ENCODE data around the gene CACNA1I. TPM values are rescaled to one million over a fixed set of nuclear protein-coding genes. Genes with fewer than 3 reads are reported as not detected.

The CACNA1I gene
- total RNA-seq, 2 experiments from 2014 or later = 29.2 to 30.1 TPM

DNA sequence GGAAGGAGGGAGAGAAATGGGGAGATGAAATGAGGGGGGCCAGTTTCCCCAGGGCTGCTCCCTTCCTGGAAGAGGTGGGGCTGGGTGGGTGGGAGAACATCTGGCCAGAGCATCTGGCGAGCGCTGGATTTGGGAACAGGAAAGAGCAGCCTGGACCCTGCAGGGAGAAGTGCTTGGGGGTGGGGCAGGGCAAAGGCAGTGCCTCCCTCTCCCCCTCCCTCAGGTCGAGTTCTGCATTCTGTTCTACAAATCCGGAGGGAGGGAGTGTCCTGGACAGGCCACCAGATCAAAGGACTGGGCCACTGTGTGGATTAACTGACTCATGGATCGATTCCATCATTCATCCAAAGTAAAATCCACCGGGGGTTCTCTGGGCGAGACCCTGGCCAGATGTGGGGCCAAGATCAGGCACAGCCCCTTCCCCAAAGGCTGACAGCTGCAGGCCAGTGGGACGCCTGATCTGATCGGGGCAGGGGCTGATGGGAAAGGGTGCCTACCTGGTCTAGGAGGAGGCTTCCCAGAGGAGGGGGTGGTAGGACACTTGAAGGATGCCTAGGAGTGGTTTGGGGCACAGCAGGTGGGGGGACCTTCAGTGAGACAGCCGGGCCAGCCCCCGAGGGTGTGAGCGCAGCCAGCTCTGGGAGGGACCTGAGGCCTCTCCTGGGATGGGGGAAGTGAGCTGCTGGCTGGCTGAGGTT, 57.5 kb downstream of the CACNA1I start:
- Histone ChIP-seq H3K27ac (ENCODE audit: low read depth in 1 of 2, low read length in 2 of 2) (no peak overlapping the region), H3K36me3 (ENCODE audit: insufficient read depth, low read length) (no peaks in the 10 kb centered on the region), H3K9me3 (ENCODE audit: control insufficient read depth in 1 of 2, insufficient read depth in 1 of 2, low read length in 2 of 2) (no peaks in the 10 kb centered on the region), H3K4me3 (ENCODE audit: low read length) (no peak overlapping the region), H3K4me1 (ENCODE audit: insufficient read depth, low read length) (peaks cover 10% of the 10 kb centered on the region), H3K27me3 (ENCODE audit: control insufficient read depth in 1 of 2, insufficient read depth in 2 of 2, low read length in 2 of 2) (no peaks in the 10 kb centered on the region)
- Mint-ChIP-seq H3K27me3 (peaks cover 3% of the 10 kb centered on the region), H3K36me3 (ENCODE audit: low read depth) (no peaks in the 10 kb centered on the region), H3K4me1 (ENCODE audit: low read depth) (no peaks in the 10 kb centered on the region), H3K27ac (no peak overlapping the region), H3K4me3 (no peak overlapping the region), H3K9me3 (no peaks in the 10 kb centered on the region)
- intact Hi-C loops (cut with DNase I, micrococcal nuclease) = no loop called here
- POLR2A ChIA-PET = no interaction called here
- ATAC-seq (ENCODE audit: poor library complexity) (no peak), DNase-seq (no peak)
- CTCF ChIA-PET = no interaction called here
- TF ChIP-seq, protein P1, sequence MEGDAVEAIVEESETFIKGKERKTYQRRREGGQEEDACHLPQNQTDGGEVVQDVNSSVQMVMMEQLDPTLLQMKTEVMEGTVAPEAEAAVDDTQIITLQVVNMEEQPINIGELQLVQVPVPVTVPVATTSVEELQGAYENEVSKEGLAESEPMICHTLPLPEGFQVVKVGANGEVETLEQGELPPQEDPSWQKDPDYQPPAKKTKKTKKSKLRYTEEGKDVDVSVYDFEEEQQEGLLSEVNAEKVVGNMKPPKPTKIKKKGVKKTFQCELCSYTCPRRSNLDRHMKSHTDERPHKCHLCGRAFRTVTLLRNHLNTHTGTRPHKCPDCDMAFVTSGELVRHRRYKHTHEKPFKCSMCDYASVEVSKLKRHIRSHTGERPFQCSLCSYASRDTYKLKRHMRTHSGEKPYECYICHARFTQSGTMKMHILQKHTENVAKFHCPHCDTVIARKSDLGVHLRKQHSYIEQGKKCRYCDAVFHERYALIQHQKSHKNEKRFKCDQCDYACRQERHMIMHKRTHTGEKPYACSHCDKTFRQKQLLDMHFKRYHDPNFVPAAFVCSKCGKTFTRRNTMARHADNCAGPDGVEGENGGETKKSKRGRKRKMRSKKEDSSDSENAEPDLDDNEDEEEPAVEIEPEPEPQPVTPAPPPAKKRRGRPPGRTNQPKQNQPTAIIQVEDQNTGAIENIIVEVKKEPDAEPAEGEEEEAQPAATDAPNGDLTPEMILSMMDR (IDR thresholded peaks at IDR 0.05) = no peak

DNA sequence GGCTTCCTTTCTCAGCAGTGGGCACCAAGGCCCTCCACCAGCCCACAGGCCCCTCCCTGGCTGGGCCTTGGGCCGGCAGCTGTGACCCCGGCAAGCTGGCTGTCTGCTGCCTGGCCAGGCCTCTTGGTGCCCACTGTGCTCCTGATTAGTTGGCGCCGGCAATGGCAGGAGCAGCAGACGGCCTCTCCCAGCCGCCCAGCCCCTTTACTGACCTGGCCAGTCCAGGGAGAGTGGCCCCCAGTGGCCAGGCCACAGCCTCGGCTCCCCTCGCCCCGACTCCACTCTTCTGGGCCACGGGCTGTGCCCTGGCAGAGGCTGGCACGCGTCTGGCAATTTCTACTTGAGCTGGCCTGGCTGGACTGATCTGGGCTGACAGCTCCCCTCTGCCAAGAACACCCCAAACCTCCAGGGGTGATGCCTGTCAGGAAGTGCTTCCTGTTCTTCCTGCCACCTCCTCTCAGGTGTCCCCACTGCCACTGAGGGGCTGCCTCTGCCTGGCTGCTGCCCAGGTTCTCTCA, 58.1 kb downstream of the CACNA1I start:
- DNase-seq = no peak
- no peak for ATAC-seq (ENCODE audit: poor library complexity)
- no peaks in the 10 kb centered on the region for H3K9me3 ChIP-seq (ENCODE audit: control insufficient read depth in 1 of 2, insufficient read depth in 1 of 2, low read length in 2 of 2)
- H3K9me3 Mint-ChIP-seq = no peaks in the 10 kb centered on the region
- H3K4me1 ChIP-seq (ENCODE audit: insufficient read depth, low read length) = peaks cover 7% of the 10 kb centered on the region
- TF ChIP-seq, protein P1 (IDR thresholded peaks at IDR 0.05) = no peak
- intact Hi-C loops (cut with DNase I, micrococcal nuclease) = no loop called here
- CTCF ChIA-PET = no interaction called here
- H3K27me3 ChIP-seq (ENCODE audit: control insufficient read depth in 1 of 2, insufficient read depth in 2 of 2, low read length in 2 of 2) = no peaks in the 10 kb centered on the region
- H3K4me3 Mint-ChIP-seq = no peak overlapping the region
- POLR2A ChIA-PET = no interaction called here
- H3K27me3 Mint-ChIP-seq = peaks cover 3% of the 10 kb centered on the region
- H3K36me3 ChIP-seq (ENCODE audit: insufficient read depth, low read length) = no peaks in the 10 kb centered on the region
- H3K4me3 ChIP-seq (ENCODE audit: low read length) = no peak overlapping the region
- no peak overlapping the region for H3K27ac ChIP-seq (ENCODE audit: low read depth in 1 of 2, low read length in 2 of 2)
- H3K4me1 Mint-ChIP-seq (ENCODE audit: low read depth) = no peaks in the 10 kb centered on the region
- no peaks in the 10 kb centered on the region for H3K36me3 Mint-ChIP-seq (ENCODE audit: low read depth)
- no peak overlapping the region for H3K27ac Mint-ChIP-seq

DNA sequence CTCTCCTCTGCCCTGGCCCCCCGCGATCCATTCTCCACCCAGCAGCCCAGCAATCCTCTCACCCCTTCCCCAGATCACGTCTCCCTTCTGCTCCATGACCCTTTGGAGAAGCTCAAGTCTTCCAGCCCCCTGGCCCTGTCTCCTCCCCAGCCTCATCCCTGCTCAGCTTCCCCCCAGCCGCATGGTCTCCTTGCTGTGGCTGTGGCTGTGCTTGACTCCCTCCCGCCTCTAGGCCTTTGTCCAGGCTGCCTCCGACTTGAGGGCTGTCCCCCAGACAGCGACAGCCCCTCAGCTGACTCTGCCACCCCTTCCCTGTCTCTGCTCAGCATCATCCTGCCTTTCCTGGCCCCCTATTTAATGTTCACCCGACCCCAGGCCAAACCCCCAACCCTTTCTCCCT, 59.3 kb downstream of the CACNA1I start:
- Histone ChIP-seq H3K27me3 (ENCODE audit: control insufficient read depth in 1 of 2, insufficient read depth in 2 of 2, low read length in 2 of 2) (no peaks in the 10 kb centered on the region), H3K4me1 (ENCODE audit: insufficient read depth, low read length) (peaks cover 7% of the 10 kb centered on the region), H3K4me3 (ENCODE audit: low read length) (no peak overlapping the region), H3K9me3 (ENCODE audit: control insufficient read depth in 1 of 2, insufficient read depth in 1 of 2, low read length in 2 of 2) (no peaks in the 10 kb centered on the region), H3K27ac (ENCODE audit: low read depth in 1 of 2, low read length in 2 of 2) (no peak overlapping the region), H3K36me3 (ENCODE audit: insufficient read depth, low read length) (no peaks in the 10 kb centered on the region)
- DNase-seq (no peak), ATAC-seq (ENCODE audit: poor library complexity) (no peak)
- H3K36me3 Mint-ChIP-seq (ENCODE audit: low read depth) = no peaks in the 10 kb centered on the region
- no peak overlapping the region for H3K27ac Mint-ChIP-seq
- peaks cover 3% of the 10 kb centered on the region for H3K27me3 Mint-ChIP-seq
- TF ChIP-seq, protein P1 (IDR thresholded peaks at IDR 0.05) = no peak
- intact Hi-C loops (cut with DNase I, micrococcal nuclease) = no loop called here
- POLR2A ChIA-PET = no interaction called here
- CTCF ChIA-PET = no interaction called here
- H3K4me3 Mint-ChIP-seq = no peak overlapping the region
- no peaks in the 10 kb centered on the region for H3K9me3 Mint-ChIP-seq
- no peaks in the 10 kb centered on the region for H3K4me1 Mint-ChIP-seq (ENCODE audit: low read depth)
